Neural cell (in vitro differentiated cells): Measurements from ENCODE around the gene PRUNE2. TPM values are rescaled to one million over a fixed set of nuclear protein-coding genes. Genes with fewer than 3 reads are reported as not detected.

Experiments
- H2AFZ ChIP-seq: fragments of 200-600, 300-800 bp; sonication (generic), shearing (Covaris generic); 2 replicates; pipeline ENCODE4 v1.6.0; 2014; ENCODE audit warnings: low read depth, mild to moderate bottlenecking, antibody characterized with exemption, low read length, moderate library complexity
- H3F3A ChIP-seq: fragments of 200-600 bp; shearing (Covaris generic); 2 replicates; pipeline ENCODE4 v1.6.1; 2016; ENCODE audit warnings: mild to moderate bottlenecking, moderate library complexity, mixed read lengths, antibody characterized with exemption, low read length; ENCODE audit not compliant: insufficient read depth, poor library complexity, severe bottlenecking
- H3K27ac ChIP-seq: fragments of 200-600, 300-800 bp; sonication (generic), shearing (Covaris generic); 2 replicates; pipeline ENCODE4 v1.5.1; 2014; ENCODE audit warnings: mild to moderate bottlenecking, low read length, moderate library complexity
- H3K27me3 ChIP-seq: fragments of 300-800, 200-600 bp; sonication (generic), shearing (Covaris generic); 2 replicates; pipeline ENCODE4 v1.6.0; 2014; ENCODE audit warnings: mild to moderate bottlenecking, low read depth, low read length, moderate library complexity; ENCODE audit not compliant: insufficient read depth
- H3K36me3 ChIP-seq: fragments of 300-800, 200-600 bp; sonication (generic), shearing (Covaris generic); 2 replicates; pipeline ENCODE4 v1.5.1; 2014; ENCODE audit warnings: mild to moderate bottlenecking, antibody characterized with exemption, low read length, moderate library complexity; ENCODE audit not compliant: insufficient read depth
- H3K4me2 ChIP-seq: fragments of 300-800, 200-600 bp; sonication (generic), shearing (Covaris generic); 2 replicates; pipeline ENCODE4 v1.6.0; 2014; ENCODE audit warnings: mild to moderate bottlenecking, low read length
- H3K4me3 ChIP-seq: fragments of 300-800, 200-600 bp; sonication (generic), shearing (Covaris generic); 2 replicates; pipeline ENCODE4 v1.5.1; 2014; ENCODE audit warnings: mild to moderate bottlenecking, low read length, moderate library complexity
- H3K79me2 ChIP-seq: fragments of 200-600 bp; shearing (Covaris generic); replicated peaks from 2 replicates; pipeline ENCODE4 v1.6.0; 2014; ENCODE audit warnings: mild to moderate bottlenecking, low read length, moderate library complexity; ENCODE audit not compliant: insufficient read depth
- H3K9ac ChIP-seq: fragments of 300-800, 200-600 bp; sonication (generic), shearing (Covaris generic); 2 replicates; pipeline ENCODE4 v1.6.1; 2016; ENCODE audit warnings: mild to moderate bottlenecking, low read length, mixed read lengths
- H3K9me2 ChIP-seq: fragments of 200-600 bp; shearing (Covaris generic); 2 replicates; pipeline ENCODE4 v1.6.1; 2016; ENCODE audit warnings: mild to moderate bottlenecking, low read length, mixed read lengths; ENCODE audit not compliant: insufficient read depth
- H3K9me3 ChIP-seq: fragments of 200-600, 300-800 bp; sonication (generic), shearing (Covaris generic); 2 replicates; pipeline ENCODE4 v1.6.1; 2016; ENCODE audit warnings: mild to moderate bottlenecking, mixed run types, low read length, moderate library complexity, mixed read lengths
- H4K20me1 ChIP-seq: fragments of 200-600 bp; shearing (Covaris generic); 2 replicates; pipeline ENCODE4 v1.6.1; 2016; ENCODE audit warnings: mild to moderate bottlenecking, mixed run types; ENCODE audit not compliant: insufficient read depth
- EP300 ChIP-seq: fragments of 450-650 bp; conservative IDR thresholded peaks from 2 replicates; pipeline ENCODE4 v1.6.1; 2014; ENCODE audit warnings: antibody characterized with exemption, mild to moderate bottlenecking, moderate library complexity; ENCODE audit not compliant: poor library complexity, severe bottlenecking
- EZH2 ChIP-seq: fragments of 200-600, 300-800 bp; shearing (Covaris generic), sonication (generic); IDR thresholded peaks from 2 replicates; pipeline ENCODE4 v1.6.1; 2014; ENCODE audit warnings: antibody characterized with exemption, low read length, borderline replicate concordance, mild to moderate bottlenecking; ENCODE audit not compliant: insufficient read depth, poor library complexity, severe bottlenecking
- MXI1 ChIP-seq: fragments of 450-650 bp; conservative IDR thresholded peaks from 2 replicates; pipeline ENCODE4 v1.6.1; 2014; ENCODE audit warnings: antibody characterized with exemption, mild to moderate bottlenecking; ENCODE audit not compliant: poor library complexity, severe bottlenecking
- POLR2AphosphoS5 ChIP-seq: IDR thresholded peaks from 2 replicates; pipeline ENCODE4 v1.6.1; 2012
- RAD21 ChIP-seq: fragments of 450-650 bp; conservative IDR thresholded peaks from 2 replicates; pipeline ENCODE4 v1.6.1; 2014; ENCODE audit warnings: antibody characterized with exemption, mild to moderate bottlenecking, moderate library complexity
- SMC3 ChIP-seq: fragments of 450-650 bp; conservative IDR thresholded peaks from 2 replicates; pipeline ENCODE4 v1.6.1; 2014; ENCODE audit warnings: antibody characterized with exemption, mild to moderate bottlenecking, moderate library complexity; ENCODE audit not compliant: poor library complexity
- TAF1 ChIP-seq: IDR thresholded peaks from 2 replicates; pipeline ENCODE4 v1.6.1; 2012; ENCODE audit warnings: low read depth
- polyA plus RNA-seq: library from polyadenylated mRNA; depleted of rRNA; stranded (reverse); fragments of >200 nt; gene quantifications from 2 replicates; pipeline ENCODE4 v1.2.3, GENCODE V29; 2014
- TF ChIP-seq, protein P1 (sequence below): IDR thresholded peaks from 2 replicates; pipeline ENCODE4 v1.6.1; 2012; ENCODE audit warnings: borderline replicate concordance
- TF ChIP-seq, protein P2 (sequence below): fragments of 450-650 bp; IDR thresholded peaks from 2 replicates; pipeline ENCODE4 v1.5.1; 2014; ENCODE audit warnings: antibody characterized with exemption, mild to moderate bottlenecking, moderate library complexity; ENCODE audit not compliant: poor library complexity, severe bottlenecking

Gene PRUNE2
- polyA plus RNA-seq, 1 donor from 2014 or later: 9.7 TPM

DNA sequence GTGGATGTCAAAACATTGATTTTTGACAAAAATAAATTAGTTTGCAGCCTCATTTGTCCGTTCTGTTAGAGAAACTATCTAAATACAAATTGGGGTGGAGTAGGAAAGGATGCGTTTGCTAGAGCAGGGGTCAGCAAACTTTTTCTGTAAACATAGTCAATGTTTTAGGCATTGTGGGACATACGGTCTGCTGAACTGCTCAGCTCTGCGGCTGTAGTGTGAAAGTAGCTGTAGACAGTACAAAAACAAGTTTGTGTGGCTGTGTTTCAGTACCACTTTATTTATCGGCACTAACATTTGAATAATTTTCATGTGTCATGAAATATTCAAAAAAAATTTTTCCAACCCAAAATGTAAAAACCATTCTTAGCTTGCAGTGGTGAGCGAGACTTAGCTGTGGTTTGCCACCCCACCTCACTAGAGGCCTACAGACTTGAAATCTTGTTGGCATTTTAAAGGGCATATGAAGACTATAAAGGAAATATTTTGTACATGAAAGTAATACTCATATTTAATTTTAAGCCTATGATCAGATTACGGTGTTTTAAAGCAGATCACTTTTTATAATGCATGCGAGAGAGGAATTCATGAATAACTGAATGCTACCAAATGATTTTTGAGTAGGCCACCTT lies 292.6 kb downstream of the PRUNE2 start:
- no peaks in the 10 kb centered on the region for H4K20me1 ChIP-seq
- H2AFZ ChIP-seq: no peak overlapping the region
- H3K36me3 ChIP-seq: no peaks in the 10 kb centered on the region
- H3K27me3 ChIP-seq: no peaks in the 10 kb centered on the region
- no peak for TF ChIP-seq TAF1
- TF ChIP-seq, protein P1, sequence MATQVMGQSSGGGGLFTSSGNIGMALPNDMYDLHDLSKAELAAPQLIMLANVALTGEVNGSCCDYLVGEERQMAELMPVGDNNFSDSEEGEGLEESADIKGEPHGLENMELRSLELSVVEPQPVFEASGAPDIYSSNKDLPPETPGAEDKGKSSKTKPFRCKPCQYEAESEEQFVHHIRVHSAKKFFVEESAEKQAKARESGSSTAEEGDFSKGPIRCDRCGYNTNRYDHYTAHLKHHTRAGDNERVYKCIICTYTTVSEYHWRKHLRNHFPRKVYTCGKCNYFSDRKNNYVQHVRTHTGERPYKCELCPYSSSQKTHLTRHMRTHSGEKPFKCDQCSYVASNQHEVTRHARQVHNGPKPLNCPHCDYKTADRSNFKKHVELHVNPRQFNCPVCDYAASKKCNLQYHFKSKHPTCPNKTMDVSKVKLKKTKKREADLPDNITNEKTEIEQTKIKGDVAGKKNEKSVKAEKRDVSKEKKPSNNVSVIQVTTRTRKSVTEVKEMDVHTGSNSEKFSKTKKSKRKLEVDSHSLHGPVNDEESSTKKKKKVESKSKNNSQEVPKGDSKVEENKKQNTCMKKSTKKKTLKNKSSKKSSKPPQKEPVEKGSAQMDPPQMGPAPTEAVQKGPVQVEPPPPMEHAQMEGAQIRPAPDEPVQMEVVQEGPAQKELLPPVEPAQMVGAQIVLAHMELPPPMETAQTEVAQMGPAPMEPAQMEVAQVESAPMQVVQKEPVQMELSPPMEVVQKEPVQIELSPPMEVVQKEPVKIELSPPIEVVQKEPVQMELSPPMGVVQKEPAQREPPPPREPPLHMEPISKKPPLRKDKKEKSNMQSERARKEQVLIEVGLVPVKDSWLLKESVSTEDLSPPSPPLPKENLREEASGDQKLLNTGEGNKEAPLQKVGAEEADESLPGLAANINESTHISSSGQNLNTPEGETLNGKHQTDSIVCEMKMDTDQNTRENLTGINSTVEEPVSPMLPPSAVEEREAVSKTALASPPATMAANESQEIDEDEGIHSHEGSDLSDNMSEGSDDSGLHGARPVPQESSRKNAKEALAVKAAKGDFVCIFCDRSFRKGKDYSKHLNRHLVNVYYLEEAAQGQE: no peak
- no peak overlapping the region for H3K4me3 ChIP-seq
- H3K9me2 ChIP-seq: no peaks in the 10 kb centered on the region
- H3K79me2 ChIP-seq: no peaks in the 10 kb centered on the region
- no peak overlapping the region for H3K4me2 ChIP-seq
- no peaks in the 10 kb centered on the region for H3K9me3 ChIP-seq
- H3K27ac ChIP-seq: no peak overlapping the region
- no peak overlapping the region for H3K9ac ChIP-seq
- no peaks in the 10 kb centered on the region for H3F3A ChIP-seq

DNA sequence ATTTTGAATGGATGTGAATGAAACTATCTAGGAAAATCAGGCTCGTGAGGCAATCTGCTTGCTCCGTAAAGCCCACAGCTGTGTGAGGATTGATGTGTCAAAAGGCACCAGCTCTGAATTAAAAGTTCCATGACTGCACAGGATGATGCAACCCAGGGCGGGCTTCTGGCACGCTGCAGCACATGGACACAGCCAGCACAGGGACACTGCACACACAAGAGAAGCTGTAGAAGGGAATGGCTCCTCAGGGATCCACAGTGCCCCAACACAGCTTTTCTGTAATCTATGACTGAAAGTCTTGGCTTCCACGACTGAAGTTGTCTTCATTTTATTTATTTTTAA lies 295.9 kb downstream of the PRUNE2 start:
- Histone ChIP-seq H3K9me3 (no peaks in the 10 kb centered on the region), H3K79me2 (no peaks in the 10 kb centered on the region), H4K20me1 (no peaks in the 10 kb centered on the region), H3K9ac (no peak overlapping the region), H3K9me2 (no peaks in the 10 kb centered on the region), H3K36me3 (no peaks in the 10 kb centered on the region), H3K4me2 (no peak overlapping the region), H3K27ac (no peak overlapping the region), H3K27me3 (no peaks in the 10 kb centered on the region), H3K4me3 (no peak overlapping the region), H3F3A (no peaks in the 10 kb centered on the region), H2AFZ (no peak overlapping the region)
- TF ChIP-seq SMC3 (no peak), TAF1 (no peak), POLR2AphosphoS5 (no peak), EZH2 (no peak), EP300 (no peak), RAD21 (no peak), MXI1 (no peak)
- TF ChIP-seq, protein P1: no peak
- TF ChIP-seq, protein P2, sequence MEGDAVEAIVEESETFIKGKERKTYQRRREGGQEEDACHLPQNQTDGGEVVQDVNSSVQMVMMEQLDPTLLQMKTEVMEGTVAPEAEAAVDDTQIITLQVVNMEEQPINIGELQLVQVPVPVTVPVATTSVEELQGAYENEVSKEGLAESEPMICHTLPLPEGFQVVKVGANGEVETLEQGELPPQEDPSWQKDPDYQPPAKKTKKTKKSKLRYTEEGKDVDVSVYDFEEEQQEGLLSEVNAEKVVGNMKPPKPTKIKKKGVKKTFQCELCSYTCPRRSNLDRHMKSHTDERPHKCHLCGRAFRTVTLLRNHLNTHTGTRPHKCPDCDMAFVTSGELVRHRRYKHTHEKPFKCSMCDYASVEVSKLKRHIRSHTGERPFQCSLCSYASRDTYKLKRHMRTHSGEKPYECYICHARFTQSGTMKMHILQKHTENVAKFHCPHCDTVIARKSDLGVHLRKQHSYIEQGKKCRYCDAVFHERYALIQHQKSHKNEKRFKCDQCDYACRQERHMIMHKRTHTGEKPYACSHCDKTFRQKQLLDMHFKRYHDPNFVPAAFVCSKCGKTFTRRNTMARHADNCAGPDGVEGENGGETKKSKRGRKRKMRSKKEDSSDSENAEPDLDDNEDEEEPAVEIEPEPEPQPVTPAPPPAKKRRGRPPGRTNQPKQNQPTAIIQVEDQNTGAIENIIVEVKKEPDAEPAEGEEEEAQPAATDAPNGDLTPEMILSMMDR: no peak
